A549 treated with RU486 at 1 μM for 4 hours (cell line): Measurements from ENCODE around the gene INTS4. TPM values are rescaled to one million over a fixed set of nuclear protein-coding genes. Genes with fewer than 3 reads are reported as not detected.

Source experiments
- total RNA-seq: library from RNA; stranded (reverse); fragments of 200-300 nt; extraction: Qiagen RNA extraction; gene quantifications from 5 replicates; pipeline ENCODE4 v1.2.3, GENCODE V29; 2022; ENCODE audit warnings: low read depth

The INTS4 gene, protein sequence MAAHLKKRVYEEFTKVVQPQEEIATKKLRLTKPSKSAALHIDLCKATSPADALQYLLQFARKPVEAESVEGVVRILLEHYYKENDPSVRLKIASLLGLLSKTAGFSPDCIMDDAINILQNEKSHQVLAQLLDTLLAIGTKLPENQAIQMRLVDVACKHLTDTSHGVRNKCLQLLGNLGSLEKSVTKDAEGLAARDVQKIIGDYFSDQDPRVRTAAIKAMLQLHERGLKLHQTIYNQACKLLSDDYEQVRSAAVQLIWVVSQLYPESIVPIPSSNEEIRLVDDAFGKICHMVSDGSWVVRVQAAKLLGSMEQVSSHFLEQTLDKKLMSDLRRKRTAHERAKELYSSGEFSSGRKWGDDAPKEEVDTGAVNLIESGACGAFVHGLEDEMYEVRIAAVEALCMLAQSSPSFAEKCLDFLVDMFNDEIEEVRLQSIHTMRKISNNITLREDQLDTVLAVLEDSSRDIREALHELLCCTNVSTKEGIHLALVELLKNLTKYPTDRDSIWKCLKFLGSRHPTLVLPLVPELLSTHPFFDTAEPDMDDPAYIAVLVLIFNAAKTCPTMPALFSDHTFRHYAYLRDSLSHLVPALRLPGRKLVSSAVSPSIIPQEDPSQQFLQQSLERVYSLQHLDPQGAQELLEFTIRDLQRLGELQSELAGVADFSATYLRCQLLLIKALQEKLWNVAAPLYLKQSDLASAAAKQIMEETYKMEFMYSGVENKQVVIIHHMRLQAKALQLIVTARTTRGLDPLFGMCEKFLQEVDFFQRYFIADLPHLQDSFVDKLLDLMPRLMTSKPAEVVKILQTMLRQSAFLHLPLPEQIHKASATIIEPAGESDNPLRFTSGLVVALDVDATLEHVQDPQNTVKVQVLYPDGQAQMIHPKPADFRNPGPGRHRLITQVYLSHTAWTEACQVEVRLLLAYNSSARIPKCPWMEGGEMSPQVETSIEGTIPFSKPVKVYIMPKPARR
- total RNA-seq: 16.3 to 20.0 TPM (median 18.2 TPM) in 5 replicates

DNA sequence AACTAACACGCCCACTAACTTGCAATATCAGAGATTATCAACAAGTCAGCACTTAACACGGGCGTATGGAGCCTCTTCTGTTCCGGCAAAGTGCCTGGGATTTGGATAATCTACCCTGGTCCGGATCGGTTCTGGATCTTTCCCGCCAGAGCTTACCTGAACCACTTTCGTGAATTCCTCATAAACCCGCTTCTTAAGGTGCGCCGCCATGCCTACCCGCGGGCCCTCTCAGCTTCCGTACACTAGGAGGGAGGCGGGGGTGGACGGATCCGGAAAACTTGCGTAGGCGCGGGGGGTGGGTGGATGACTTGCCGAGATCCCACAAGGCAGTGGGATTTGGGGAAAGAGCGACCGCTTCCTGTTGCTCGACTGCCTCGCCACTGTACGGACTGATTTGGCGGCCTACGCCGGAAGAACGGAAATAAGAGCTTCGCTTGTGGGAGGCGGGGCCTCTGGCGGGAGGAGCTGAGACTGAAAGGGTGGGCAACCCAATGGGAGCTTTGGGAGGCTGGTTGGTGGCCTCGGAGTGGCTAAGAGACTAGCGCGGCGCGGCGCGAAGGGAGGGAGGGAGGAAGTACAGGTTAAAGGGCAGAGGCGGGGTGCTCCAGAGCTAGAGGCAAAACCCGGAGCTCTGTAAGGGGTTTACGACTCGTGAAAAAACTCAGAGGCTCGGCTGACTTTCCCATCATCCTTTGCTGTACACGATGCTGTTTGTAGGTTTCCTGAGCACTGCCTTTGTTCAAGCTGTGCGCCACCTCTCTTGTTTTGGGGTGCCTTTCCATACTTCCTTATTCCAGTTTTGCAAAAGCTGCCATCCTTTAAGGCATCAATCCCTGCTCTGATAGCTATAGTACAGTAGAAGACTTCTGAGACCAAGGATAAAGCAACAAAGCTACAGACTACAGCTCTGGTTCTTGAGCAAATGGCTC is at the start of gene INTS4:
TSS of gene INTS4 (minus strand) at position 235 of the 929 bp plus-strand sequence. CDS start at position 210, 25 bp downstream.

DNA sequence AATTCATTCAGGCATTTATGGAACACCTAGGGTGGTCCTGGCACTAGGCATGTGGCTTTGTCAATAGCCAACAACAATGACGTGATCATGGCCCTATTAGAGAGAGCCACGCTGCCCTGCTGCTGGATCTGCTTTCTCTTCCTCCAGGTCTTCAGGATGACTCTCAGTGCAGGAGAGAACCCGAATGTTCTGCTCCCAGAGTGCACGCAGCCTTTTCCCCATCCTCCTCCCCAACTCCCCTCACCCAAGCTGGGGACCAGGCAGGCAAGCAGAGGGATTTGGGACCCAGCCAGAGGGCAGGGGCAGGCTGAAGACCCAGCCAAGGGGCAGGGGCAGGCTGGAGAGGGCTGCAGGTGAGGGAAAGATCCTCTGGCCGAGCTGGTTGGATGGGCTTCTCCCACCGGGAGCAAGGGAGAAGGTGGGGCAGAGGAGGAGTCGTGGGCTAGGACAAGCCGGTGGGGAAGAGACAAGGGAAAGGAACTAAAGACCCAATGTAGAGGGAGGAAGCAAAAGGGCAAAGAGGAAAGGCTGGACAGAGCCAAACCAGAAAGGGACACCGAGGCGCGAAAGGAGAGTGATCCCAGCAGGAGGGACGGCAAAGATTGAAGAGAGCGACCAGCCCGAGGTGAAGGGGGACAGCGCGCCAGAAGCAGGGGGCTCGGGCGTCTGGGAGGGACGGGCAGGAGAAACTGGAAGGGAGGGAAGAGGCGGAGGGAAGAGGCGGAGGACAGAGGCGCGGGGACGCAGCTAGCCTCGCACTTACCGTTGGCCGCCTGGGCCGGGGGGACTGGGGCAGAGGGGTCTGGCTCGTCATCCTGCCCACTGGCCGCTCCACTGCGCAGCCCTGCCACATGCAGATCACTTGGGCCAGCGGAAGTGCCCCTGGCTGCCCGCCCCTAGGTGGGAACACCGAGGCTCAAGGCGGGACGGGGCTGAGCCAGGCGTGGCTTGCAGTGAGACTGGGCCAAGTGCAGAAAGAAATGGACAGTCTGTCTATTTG is 28.2 kb upstream of the INTS4 start, which contains the start of gene KCTD14:
TSS of gene KCTD14 (minus strand) at position 880 of the 1,000 bp plus-strand sequence. CDS start at position 853, 27 bp downstream.

Other genes with a start within 250 kb of the INTS4 start
- gene RSF1, start 173.9 kb downstream of the INTS4 start, total RNA-seq: 14.4 to 21.7 TPM (median 17.2 TPM) in 5 replicates
- 24.1 to 39.5 TPM (median 30.8 TPM) in 5 replicates for gene AAMDC, start 173.5 kb downstream of the INTS4 start, total RNA-seq
- 1.4 to 2.2 TPM (median 2.0 TPM) in 5 replicates for gene KCTD14, start 28.6 kb upstream of the INTS4 start, total RNA-seq
- gene THRSP, start 69.2 kb upstream of the INTS4 start, total RNA-seq: not detected in 5 replicates
- gene NDUFC2, start 85.2 kb upstream of the INTS4 start, total RNA-seq: 183 to 271 TPM (median 248 TPM) in 5 replicates
- 48.8 to 68.8 TPM (median 62.6 TPM) in 5 replicates for gene ALG8, start 145.0 kb upstream of the INTS4 start, total RNA-seq
- 5.9 to 8.0 TPM (median 7.5 TPM) in 5 replicates for gene KCTD21, start 194.0 kb upstream of the INTS4 start, total RNA-seq
- 4.9 to 7.2 TPM (median 6.1 TPM) in 5 replicates for gene USP35, start 194.3 kb upstream of the INTS4 start, total RNA-seq